Astrocyte (in vitro differentiated cells and primary cell): ENCODE measurements around the gene EIF3K. TPM values are rescaled to one million over a fixed set of nuclear protein-coding genes. Genes with fewer than 3 reads are reported as not detected.

Experiments used
- DNase-seq: peaks from one replicate; pipeline ENCODE4 v3.0.0-alpha.2; 2010; ENCODE audit warnings: low read depth
- FAIRE-seq: peaks from 2 replicates; lab custom pipeline; 2011; peaks lifted over from hg19 to GRCh38; lab: Jason Lieb, UNC
- H2AFZ ChIP-seq: 2 replicates; pipeline ENCODE4 v1.6.0; 2012; ENCODE audit warnings: low read depth, low read length, inconsistent platforms
- H3K27ac ChIP-seq: 2 replicates; pipeline ENCODE4 v1.5.1; 2011; ENCODE audit warnings: low read depth, low read length, inconsistent platforms
- H3K27me3 ChIP-seq: 2 replicates; pipeline ENCODE4 v1.6.0; 2011; ENCODE audit warnings: low read length, inconsistent platforms; ENCODE audit not compliant: insufficient read depth
- H3K36me3 ChIP-seq: 2 replicates; pipeline ENCODE4 v1.5.1; 2011; ENCODE audit warnings: low read length, inconsistent platforms; ENCODE audit not compliant: insufficient read depth
- H3K4me1 ChIP-seq: 2 replicates; pipeline ENCODE4 v1.5.1; 2011; ENCODE audit warnings: low read length, inconsistent platforms; ENCODE audit not compliant: insufficient read depth
- H3K4me2 ChIP-seq: 2 replicates; pipeline ENCODE4 v1.6.0; 2012; ENCODE audit warnings: low read length, inconsistent platforms
- H3K4me3 ChIP-seq: 2 replicates; pipeline ENCODE4 v1.5.1; 2011; ENCODE audit warnings: low read depth, mild to moderate bottlenecking, low read length, inconsistent platforms; ENCODE audit not compliant: insufficient read depth
- H3K79me2 ChIP-seq: 2 replicates; pipeline ENCODE4 v1.6.0; 2012; ENCODE audit warnings: mild to moderate bottlenecking, low read length, inconsistent platforms; ENCODE audit not compliant: insufficient read depth
- H3K9ac ChIP-seq: 2 replicates; pipeline ENCODE4 v1.6.0; 2012; ENCODE audit warnings: mild to moderate bottlenecking, low read length, inconsistent platforms
- H3K9me3 ChIP-seq: 2 replicates; pipeline ENCODE4 v1.5.1; 2012; ENCODE audit warnings: low read depth, mild to moderate bottlenecking, low read length, inconsistent platforms; ENCODE audit not compliant: insufficient read depth
- H4K20me1 ChIP-seq: 2 replicates; pipeline ENCODE4 v1.6.0; 2012; ENCODE audit warnings: low read length, inconsistent platforms; ENCODE audit not compliant: insufficient read depth
- H3K27ac Mint-ChIP-seq: one replicate; pipeline ENCODE4 v1.8.0; 2021; ENCODE audit warnings: mild to moderate bottlenecking, mixed read lengths; ENCODE audit not compliant: unreplicated experiment
- H3K27me3 Mint-ChIP-seq: one replicate; pipeline ENCODE4 v1.8.0; 2021; ENCODE audit warnings: low read depth, mixed read lengths; ENCODE audit not compliant: unreplicated experiment
- H3K36me3 Mint-ChIP-seq: one replicate; pipeline ENCODE4 v1.8.0; 2021; ENCODE audit warnings: low read depth, mixed read lengths; ENCODE audit not compliant: unreplicated experiment
- H3K4me1 Mint-ChIP-seq: one replicate; pipeline ENCODE4 v1.8.0; 2021; ENCODE audit warnings: low read depth, mixed read lengths; ENCODE audit not compliant: unreplicated experiment
- H3K4me3 Mint-ChIP-seq: one replicate; pipeline ENCODE4 v1.8.0; 2021; ENCODE audit warnings: mild to moderate bottlenecking, moderate library complexity, mixed read lengths; ENCODE audit not compliant: unreplicated experiment
- H3K9me3 Mint-ChIP-seq: one replicate; pipeline ENCODE4 v1.8.0; 2021; ENCODE audit warnings: mild to moderate bottlenecking, mixed read lengths; ENCODE audit not compliant: unreplicated experiment
- EZH2 ChIP-seq: IDR thresholded peaks from 2 replicates; pipeline ENCODE4 v1.6.1; 2012; ENCODE audit warnings: mild to moderate bottlenecking, low read length, inconsistent platforms; ENCODE audit not compliant: insufficient read depth
- total RNA-seq: library from RNA; stranded (reverse); gene quantifications from 2 replicates; pipeline ENCODE4 v1.2.1, GENCODE V29; 2021
- TF ChIP-seq, protein P1 (sequence below): IDR thresholded peaks from 2 replicates; pipeline ENCODE4 v1.5.1; 2011; ENCODE audit warnings: low read depth, mild to moderate bottlenecking, inconsistent platforms, low read length, moderate library complexity; ENCODE audit not compliant: insufficient read depth

The EIF3K gene
- total RNA-seq, 1 donor from 2014 or later: 229 TPM

DNA sequence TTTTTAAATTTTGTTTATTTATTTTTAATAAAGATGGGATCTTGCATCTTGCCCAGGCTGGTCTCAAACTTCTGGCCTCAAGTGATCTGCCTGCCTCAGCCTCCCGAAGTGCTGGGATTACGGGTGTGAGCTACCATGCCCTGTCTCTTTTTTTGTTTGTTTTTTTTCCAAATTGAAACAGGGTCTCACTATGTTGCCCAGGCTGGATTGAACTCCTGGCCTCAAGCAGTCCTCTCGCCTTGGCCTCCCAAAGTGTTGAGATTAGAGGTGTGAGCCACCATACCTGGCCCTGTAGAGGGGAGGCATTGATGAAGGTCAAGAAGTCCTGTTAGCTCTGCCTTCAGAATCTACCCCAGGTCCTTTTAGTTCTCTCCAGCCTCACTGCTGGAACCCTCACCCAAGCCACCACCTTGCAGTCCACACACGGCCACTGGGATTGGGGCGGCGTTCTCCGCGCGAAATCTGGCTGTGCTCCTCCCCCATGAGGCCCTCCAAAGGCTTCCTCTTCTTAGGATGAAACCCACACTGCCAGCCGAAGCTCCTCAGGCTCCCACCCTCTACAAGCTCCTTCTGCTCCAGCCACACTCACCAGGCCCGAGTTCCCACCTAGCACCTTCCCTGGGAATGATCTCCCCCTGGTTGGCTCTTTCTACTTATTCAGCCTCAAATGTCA is 63.3 kb downstream of the EIF3K start:
- no peaks in the 10 kb centered on the region for H3K27me3 ChIP-seq
- H4K20me1 ChIP-seq: peaks cover 37% of the 10 kb centered on the region
- peak overlapping the region; percentile 79 for H3K4me2 ChIP-seq
- FAIRE-seq (no peak), DNase-seq (no peak)
- H3K9me3 Mint-ChIP-seq: no peaks in the 10 kb centered on the region
- peak overlapping the region; percentile 100 for H3K27ac ChIP-seq
- peak overlapping the region; percentile 85 for H3K9ac ChIP-seq
- peaks cover 14% of the 10 kb centered on the region for H3K36me3 ChIP-seq
- H3K27ac Mint-ChIP-seq: peak overlapping the region; percentile 99
- H2AFZ ChIP-seq: no peak overlapping the region
- peaks cover 41% of the 10 kb centered on the region for H3K36me3 Mint-ChIP-seq
- TF ChIP-seq, protein P1, sequence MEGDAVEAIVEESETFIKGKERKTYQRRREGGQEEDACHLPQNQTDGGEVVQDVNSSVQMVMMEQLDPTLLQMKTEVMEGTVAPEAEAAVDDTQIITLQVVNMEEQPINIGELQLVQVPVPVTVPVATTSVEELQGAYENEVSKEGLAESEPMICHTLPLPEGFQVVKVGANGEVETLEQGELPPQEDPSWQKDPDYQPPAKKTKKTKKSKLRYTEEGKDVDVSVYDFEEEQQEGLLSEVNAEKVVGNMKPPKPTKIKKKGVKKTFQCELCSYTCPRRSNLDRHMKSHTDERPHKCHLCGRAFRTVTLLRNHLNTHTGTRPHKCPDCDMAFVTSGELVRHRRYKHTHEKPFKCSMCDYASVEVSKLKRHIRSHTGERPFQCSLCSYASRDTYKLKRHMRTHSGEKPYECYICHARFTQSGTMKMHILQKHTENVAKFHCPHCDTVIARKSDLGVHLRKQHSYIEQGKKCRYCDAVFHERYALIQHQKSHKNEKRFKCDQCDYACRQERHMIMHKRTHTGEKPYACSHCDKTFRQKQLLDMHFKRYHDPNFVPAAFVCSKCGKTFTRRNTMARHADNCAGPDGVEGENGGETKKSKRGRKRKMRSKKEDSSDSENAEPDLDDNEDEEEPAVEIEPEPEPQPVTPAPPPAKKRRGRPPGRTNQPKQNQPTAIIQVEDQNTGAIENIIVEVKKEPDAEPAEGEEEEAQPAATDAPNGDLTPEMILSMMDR: no peak
- no peak for TF ChIP-seq EZH2
- peaks cover 92% of the 10 kb centered on the region for H3K79me2 ChIP-seq
- H3K27me3 Mint-ChIP-seq: no peaks in the 10 kb centered on the region
- peaks cover 60% of the 10 kb centered on the region for H3K4me1 ChIP-seq
- peaks cover 87% of the 10 kb centered on the region for H3K4me1 Mint-ChIP-seq
- H3K9me3 ChIP-seq: no peaks in the 10 kb centered on the region
- no peak overlapping the region for H3K4me3 ChIP-seq
- H3K4me3 Mint-ChIP-seq: no peak overlapping the region

GRCh38 chr19:38682872-38683392 is 63.9 kb downstream of the EIF3K start:
- Histone ChIP-seq H3K4me1 (peaks cover 59% of the 10 kb centered on the region), H4K20me1 (peaks cover 31% of the 10 kb centered on the region), H3K27ac (peak overlapping the region; percentile 100), H3K9me3 (no peaks in the 10 kb centered on the region), H2AFZ (no peak overlapping the region), H3K9ac (peak overlapping the region; percentile 85), H3K27me3 (no peaks in the 10 kb centered on the region), H3K79me2 (peaks cover 92% of the 10 kb centered on the region), H3K4me2 (peak overlapping the region; percentile 79), H3K4me3 (no peak overlapping the region), H3K36me3 (peaks cover 11% of the 10 kb centered on the region)
- no peak for DNase-seq
- H3K36me3 Mint-ChIP-seq: peaks cover 41% of the 10 kb centered on the region
- peaks cover 87% of the 10 kb centered on the region for H3K4me1 Mint-ChIP-seq
- H3K9me3 Mint-ChIP-seq: no peaks in the 10 kb centered on the region
- no peaks in the 10 kb centered on the region for H3K27me3 Mint-ChIP-seq
- FAIRE-seq: no peak
- no peak for TF ChIP-seq EZH2
- TF ChIP-seq, protein P1: no peak
- peak overlapping the region; percentile 99 for H3K27ac Mint-ChIP-seq
- no peak overlapping the region for H3K4me3 Mint-ChIP-seq
